ENCODE measurements around the gene ASNS.
A peak's percentile ranks its signal among the peaks of the same experiment; 100 is the strongest.
"Not testable (repeated sequence)": the region's sequence is repeated elsewhere in the genome, so short reads cannot be mapped to it uniquely, and the experiment has no call there.

ASNS gene

GRCh38 chr7:97872025-97872669 is at the start of gene ASNS:
TSS of gene ASNS (minus strand) at chr7:97872408. CDS start at chr7:97869156, 3,252 bp downstream.
- peak; percentile 82 for DNase-seq

- not testable (repeated sequence) for DNase-seq
Measured at GRCh38 chr7:97921254-97921653, 49.0 kb upstream of the ASNS start.

GRCh38 chr7:97915267-97915666 is 43.1 kb upstream of the ASNS start:
- not testable (repeated sequence) for DNase-seq

- not testable (repeated sequence) for DNase-seq
Measured at GRCh38 chr7:97912294-97912693, 40.1 kb upstream of the ASNS start.

GRCh38 chr7:97896893-97897292 is 24.7 kb upstream of the ASNS start:
- DNase-seq = not testable (repeated sequence)

GRCh38 chr7:97891721-97892120 is 19.5 kb upstream of the ASNS start:
- not testable (repeated sequence) for DNase-seq

GRCh38 chr7:97879527-97879926 is 7.3 kb upstream of the ASNS start:
- DNase-seq = not testable (repeated sequence)

- DNase-seq = not testable (repeated sequence)
Measured at GRCh38 chr7:97874894-97875293, 2.7 kb upstream of the ASNS start.

- no peak for DNase-seq
Measured at GRCh38 chr7:97873606-97874005, 1.4 kb upstream of the ASNS start.

GRCh38 chr7:97871659-97872024 is 566 bp downstream of the ASNS start:
- no peak for DNase-seq

- DNase-seq = no peak
Measured at GRCh38 chr7:97868788-97869187, 3.4 kb downstream of the ASNS start.

- no peak for DNase-seq
Measured at GRCh38 chr7:97868314-97868713, 3.9 kb downstream of the ASNS start.

- no peak for DNase-seq
Measured at GRCh38 chr7:97865104-97865503, 7.1 kb downstream of the ASNS start.

- no peak for DNase-seq
Measured at GRCh38 chr7:97859606-97860204, 12.5 kb downstream of the ASNS start.

- DNase-seq = no peak
Measured at GRCh38 chr7:97858221-97858620, 14.0 kb downstream of the ASNS start.

- DNase-seq = no peak
Measured at GRCh38 chr7:97857544-97857943, 14.7 kb downstream of the ASNS start.

GRCh38 chr7:97851683-97852082 is 20.5 kb downstream of the ASNS start:
- no peak for DNase-seq

GRCh38 chr7:97850262-97851031 is 21.8 kb downstream of the ASNS start:
- not testable (repeated sequence) for DNase-seq

GRCh38 chr7:97847791-97848190 is 24.4 kb downstream of the ASNS start:
- DNase-seq = no peak

- no peak for DNase-seq
Measured at GRCh38 chr7:97846945-97847344, 25.3 kb downstream of the ASNS start.

- DNase-seq = peak in 1 of 2 donors; percentile 33
Measured at GRCh38 chr7:97845622-97846203, 26.5 kb downstream of the ASNS start.

GRCh38 chr7:97844036-97844435 is 28.2 kb downstream of the ASNS start:
- no peak for DNase-seq

- no peak for DNase-seq
Measured at GRCh38 chr7:97842772-97843345, 29.3 kb downstream of the ASNS start.
